Panc1 (cell line): ENCODE measurements around the gene LITAF. TPM values are rescaled to one million over a fixed set of nuclear protein-coding genes. Genes with fewer than 3 reads are reported as not detected.

Experiments
- total RNA-seq: library from RNA; stranded (reverse); gene quantifications from one replicate; pipeline ENCODE4 v1.2.1, GENCODE V29; 2021; ENCODE audit not compliant: unreplicated experiment

The LITAF gene
- total RNA-seq, 1 experiment from 2014 or later, result 85.2 TPM

Other genes starting within 250 kb of the LITAF start
- gene RMI2, start 241.5 kb downstream of the LITAF start, total RNA-seq, result 11.1 TPM
- gene SNN, start 81.5 kb upstream of the LITAF start, total RNA-seq, result 15.6 TPM
- gene TXNDC11, start 155.9 kb upstream of the LITAF start, total RNA-seq, result 30.5 TPM
- gene ZC3H7A, start 210.3 kb upstream of the LITAF start, total RNA-seq, result 52.3 TPM